Measurements from ENCODE around the gene CPLANE2. TPM values are rescaled to one million over a fixed set of nuclear protein-coding genes. Genes with fewer than 3 reads are reported as not detected.

The CPLANE2 gene
- total RNA-seq, 4 donors from 2014 or later: 5.2 to 20.4 (median 12.7) TPM

DNA sequence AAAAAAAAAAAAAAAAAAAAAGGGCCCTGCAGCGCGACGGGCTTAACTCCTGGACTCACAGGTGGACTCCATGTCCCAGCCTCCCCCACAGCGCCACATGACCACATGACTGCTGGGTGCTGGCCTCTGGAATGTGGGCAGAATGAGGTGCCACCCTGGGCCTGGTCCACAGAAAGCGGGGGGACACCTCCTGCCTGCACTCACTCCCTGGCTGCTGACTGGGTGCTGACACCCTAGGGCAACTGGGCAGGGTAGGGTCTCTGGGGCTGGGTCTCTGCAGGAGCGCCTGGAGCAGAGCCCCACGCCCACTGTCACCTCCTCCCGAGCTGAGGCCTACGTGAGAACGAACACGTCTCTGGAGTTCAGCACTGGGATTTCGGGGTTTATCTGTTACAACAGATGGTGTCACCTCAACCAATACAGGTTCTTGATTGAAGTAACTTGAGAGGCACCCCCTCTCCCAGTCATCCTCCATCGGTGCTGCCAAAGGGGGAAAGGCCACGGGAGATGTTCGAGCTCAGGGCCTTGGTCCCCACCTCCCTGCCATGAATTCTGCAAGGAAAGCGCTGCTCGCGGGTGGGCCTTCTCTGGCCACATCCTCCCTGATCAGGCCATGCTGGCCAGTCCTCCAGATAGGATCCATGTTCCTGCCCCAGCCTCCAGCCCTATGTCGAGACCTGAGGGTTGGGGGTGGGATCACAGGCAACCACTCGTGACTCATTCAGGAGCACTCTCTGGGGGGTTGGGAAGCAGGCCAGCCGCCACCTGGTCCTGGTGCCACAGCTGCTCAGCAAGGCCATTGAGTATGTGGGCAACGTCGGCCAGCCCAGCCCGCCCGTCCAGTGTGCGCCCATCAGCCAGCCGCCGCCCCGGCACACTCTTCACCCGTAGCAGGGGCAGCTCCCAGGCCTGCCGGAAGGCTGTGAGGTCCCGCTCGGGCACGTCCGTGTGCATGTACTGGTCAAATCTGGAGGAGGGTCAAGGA lies 5.4 kb downstream of the CPLANE2 start:
- WGBS: 90% methylated on average over 23 of the region's 35 CpGs
- no peak overlapping the region for H3K27ac ChIP-seq
- no peaks in the 10 kb centered on the region for H3K9me3 ChIP-seq
- peaks cover 26% of the 10 kb centered on the region for H3K4me1 ChIP-seq
- no peak for DNase-seq (ENCODE audit: low spot score in 2 of 2)
- peaks cover 4% of the 10 kb centered on the region for H3K36me3 ChIP-seq
- H3K4me3 ChIP-seq: no peak overlapping the region
- TF ChIP-seq POLR2AphosphoS5 (IDR thresholded peaks at IDR 0.05) (no peak), EP300 (IDR thresholded peaks at IDR 0.05) (no peak), POLR2A (IDR thresholded peaks at IDR 0.05) (no peak)
- TF ChIP-seq, protein P1, sequence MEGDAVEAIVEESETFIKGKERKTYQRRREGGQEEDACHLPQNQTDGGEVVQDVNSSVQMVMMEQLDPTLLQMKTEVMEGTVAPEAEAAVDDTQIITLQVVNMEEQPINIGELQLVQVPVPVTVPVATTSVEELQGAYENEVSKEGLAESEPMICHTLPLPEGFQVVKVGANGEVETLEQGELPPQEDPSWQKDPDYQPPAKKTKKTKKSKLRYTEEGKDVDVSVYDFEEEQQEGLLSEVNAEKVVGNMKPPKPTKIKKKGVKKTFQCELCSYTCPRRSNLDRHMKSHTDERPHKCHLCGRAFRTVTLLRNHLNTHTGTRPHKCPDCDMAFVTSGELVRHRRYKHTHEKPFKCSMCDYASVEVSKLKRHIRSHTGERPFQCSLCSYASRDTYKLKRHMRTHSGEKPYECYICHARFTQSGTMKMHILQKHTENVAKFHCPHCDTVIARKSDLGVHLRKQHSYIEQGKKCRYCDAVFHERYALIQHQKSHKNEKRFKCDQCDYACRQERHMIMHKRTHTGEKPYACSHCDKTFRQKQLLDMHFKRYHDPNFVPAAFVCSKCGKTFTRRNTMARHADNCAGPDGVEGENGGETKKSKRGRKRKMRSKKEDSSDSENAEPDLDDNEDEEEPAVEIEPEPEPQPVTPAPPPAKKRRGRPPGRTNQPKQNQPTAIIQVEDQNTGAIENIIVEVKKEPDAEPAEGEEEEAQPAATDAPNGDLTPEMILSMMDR (IDR thresholded peaks at IDR 0.05): no peak
- H3K27me3 ChIP-seq: peaks cover 12% of the 10 kb centered on the region

- no CpG with 5 or more reads among the region's 13 CpGs for WGBS
- Histone ChIP-seq H3K27me3 (peaks cover 20% of the 10 kb centered on the region), H3K4me3 (no peak overlapping the region), H3K9me3 (no peaks in the 10 kb centered on the region), H3K4me1 (peaks cover 21% of the 10 kb centered on the region), H3K27ac (no peak overlapping the region), H3K36me3 (peaks cover 4% of the 10 kb centered on the region)
- DNase-seq (ENCODE audit: low spot score in 2 of 2): no peak
- TF ChIP-seq EP300 (IDR thresholded peaks at IDR 0.05) (no peak), POLR2AphosphoS5 (IDR thresholded peaks at IDR 0.05) (no peak), POLR2A (IDR thresholded peaks at IDR 0.05) (no peak)
Measured at GRCh38 chr1:16230744-16231143, 6.2 kb downstream of the CPLANE2 start.

- H3K36me3 ChIP-seq: peaks cover 4% of the 10 kb centered on the region
- no peak for DNase-seq (ENCODE audit: low spot score in 2 of 2)
- no peak for TF ChIP-seq POLR2A (IDR thresholded peaks at IDR 0.05)
- TF ChIP-seq, protein P1 (IDR thresholded peaks at IDR 0.05): no peak
- TF ChIP-seq EP300 (IDR thresholded peaks at IDR 0.05): no peak
- no peak for TF ChIP-seq POLR2AphosphoS5 (IDR thresholded peaks at IDR 0.05)
Measured at GRCh38 chr1:16229976-16230740, 6.8 kb downstream of the CPLANE2 start.

GRCh38 chr1:16226490-16227179 lies 10.3 kb downstream of the CPLANE2 start:
- H3K27me3 ChIP-seq: peaks cover 20% of the 10 kb centered on the region
- H3K9me3 ChIP-seq: no peaks in the 10 kb centered on the region
- H3K4me1 ChIP-seq: peaks cover 11% of the 10 kb centered on the region
- DNase-seq (ENCODE audit: low spot score in 2 of 2): peak in 1 of 2 donors; percentile 57
- H3K27ac ChIP-seq: no peak overlapping the region
- H3K4me3 ChIP-seq: peak overlapping the region; percentile 23
- TF ChIP-seq POLR2AphosphoS5 (IDR thresholded peaks at IDR 0.05) (no peak), EP300 (IDR thresholded peaks at IDR 0.05) (no peak), POLR2A (IDR thresholded peaks at IDR 0.05) (no peak)
- TF ChIP-seq, protein P1 (IDR thresholded peaks at IDR 0.05): no peak
- no peaks in the 10 kb centered on the region for H3K36me3 ChIP-seq
- 29% methylated on average over 22 of the region's 46 CpGs for WGBS

More at GRCh38 chr1:16229976-16230740, 6.8 kb downstream of the CPLANE2 start:
- H3K4me1 ChIP-seq: peaks cover 16% of the 10 kb centered on the region
- no peak overlapping the region for H3K27ac ChIP-seq
- peaks cover 20% of the 10 kb centered on the region for H3K27me3 ChIP-seq
- 79% methylated on average over 9 of the region's 13 CpGs for WGBS
- no peak overlapping the region for H3K4me3 ChIP-seq
- H3K9me3 ChIP-seq: no peaks in the 10 kb centered on the region

DNA sequence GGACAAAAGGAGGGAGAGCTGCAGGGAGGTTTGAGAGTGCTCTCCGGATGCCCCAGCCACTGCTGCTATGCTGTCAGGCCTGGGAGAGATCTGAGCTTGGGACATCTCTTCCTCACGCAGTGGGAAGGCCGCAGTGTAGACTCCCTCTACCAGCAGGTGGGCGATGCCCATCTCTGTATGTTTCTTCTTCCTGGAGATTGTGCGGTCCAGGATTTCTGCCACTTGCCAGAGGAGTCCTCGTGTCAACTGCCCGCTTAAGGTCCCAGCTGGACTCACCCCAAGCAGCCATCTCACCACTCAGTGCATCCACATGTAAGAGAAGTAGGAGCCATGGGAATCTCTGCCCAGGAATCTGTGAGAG lies 10.9 kb downstream of the CPLANE2 start:
- WGBS: 100% methylated on average over 1 of the region's 7 CpGs
- Histone ChIP-seq H3K4me3 (no peak overlapping the region), H3K27ac (no peak overlapping the region)

More for the DNA sequence above, 10.9 kb downstream of the CPLANE2 start:
- Histone ChIP-seq H3K36me3 (no peaks in the 10 kb centered on the region), H3K4me1 (peaks cover 11% of the 10 kb centered on the region), H3K9me3 (no peaks in the 10 kb centered on the region), H3K27me3 (peaks cover 20% of the 10 kb centered on the region)
- no peak for DNase-seq (ENCODE audit: low spot score in 2 of 2)
- TF ChIP-seq POLR2AphosphoS5 (IDR thresholded peaks at IDR 0.05): no peak
- TF ChIP-seq EP300 (IDR thresholded peaks at IDR 0.05): no peak
- no peak for TF ChIP-seq POLR2A (IDR thresholded peaks at IDR 0.05)
- TF ChIP-seq, protein P1 (IDR thresholded peaks at IDR 0.05): no peak

Data from suprapubic skin (tissue), 4 donors.